PC-3 (cell line): ENCODE results near the gene OSBPL1A. TPM values are rescaled to one million over a fixed set of nuclear protein-coding genes. Genes with fewer than 3 reads are reported as not detected.

Source experiments
- ATAC-seq: fragments of 200-7000 bp; cut with Tn5 transposase; 2 replicates; pipeline ENCODE4 v1.9.1; 2020; ENCODE audit warnings: mild to moderate bottlenecking, moderate library complexity
- Bru-seq: library from RNA; stranded (reverse); fragments of 400-500 nt; gene quantifications from one replicate; lab custom pipeline; 2021; lab: Mats Ljungman, UMichigan
- BruChase-seq, 2 experiments: library from RNA; stranded (reverse); fragments of 400-500 nt; gene quantifications; one replicate each; lab custom pipeline; 2021; lab: Mats Ljungman, UMichigan
- BruUV-seq: library from RNA; stranded (reverse); fragments of 400-500 nt; replicated peaks from 2 replicates; lab custom pipeline; 2021; lab: Mats Ljungman, UMichigan
- CTCF ChIA-PET: fragments of 300-600 bp; sonication (Branson Sonifier 250); formaldehyde crosslinking; loops from one replicate; lab custom pipeline; 2022; ENCODE audit warnings: antibody characterized with exemption; lab: Charles Lee
- POLR2A ChIA-PET: fragments of 300-600 bp; sonication (Branson Sonifier 250); formaldehyde crosslinking; loops from one replicate; lab custom pipeline; 2022; ENCODE audit warnings: antibody characterized with exemption; ENCODE audit not compliant: unreplicated experiment; lab: Charles Lee
- DNase-seq: peaks from one replicate; pipeline ENCODE4 v3.0.0-alpha.2; 2015
- H2AFZ ChIP-seq: fragments of 300-600 bp; sonication (generic); 2 replicates; pipeline ENCODE4 v1.6.0; 2016; ENCODE audit warnings: antibody characterized with exemption, low read length
- H3F3A ChIP-seq: fragments of 300-600 bp; sonication (generic); one replicate; pipeline ENCODE4 v1.6.0; 2017; ENCODE audit warnings: antibody characterized with exemption, low read length, control low read depth, mild to moderate bottlenecking; ENCODE audit not compliant: unreplicated experiment
- H3K27ac ChIP-seq: fragments of 300-600 bp; sonication (generic); 2 replicates; pipeline ENCODE4 v1.5.1; 2016; ENCODE audit warnings: mild to moderate bottlenecking, low read length
- H3K27me3 ChIP-seq: fragments of 300-600 bp; sonication (generic); 2 replicates; pipeline ENCODE4 v1.6.1; 2016; ENCODE audit warnings: low read length, mixed read lengths
- H3K36me3 ChIP-seq: fragments of 300-600 bp; sonication (generic); 2 replicates; pipeline ENCODE4 v1.6.1; 2016; ENCODE audit warnings: low read depth, mixed run types, low read length, mixed read lengths
- H3K4me1 ChIP-seq: fragments of 300-600 bp; sonication (generic); 2 replicates; pipeline ENCODE4 v1.5.1; 2016; ENCODE audit warnings: low read length; ENCODE audit not compliant: insufficient read depth
- H3K4me2 ChIP-seq: fragments of 300-600 bp; sonication (generic); 2 replicates; pipeline ENCODE4 v1.6.0; 2016; ENCODE audit warnings: low read length
- H3K4me3 ChIP-seq: fragments of 300-600 bp; sonication (generic); 2 replicates; pipeline ENCODE4 v1.5.1; 2016; ENCODE audit warnings: mild to moderate bottlenecking, low read length, mixed read lengths
- H3K79me2 ChIP-seq: fragments of 300-600 bp; sonication (generic); 2 replicates; pipeline ENCODE4 v1.6.1; 2017; ENCODE audit warnings: low read length, mixed read lengths
- H3K9ac ChIP-seq: fragments of 300-600 bp; sonication (generic); 2 replicates; pipeline ENCODE4 v1.6.0; 2016; ENCODE audit warnings: mild to moderate bottlenecking, low read length
- H3K9me2 ChIP-seq: fragments of 300-600 bp; sonication (generic); replicated peaks from 2 replicates; pipeline ENCODE4 v1.6.1; 2016; ENCODE audit warnings: mixed run types, low read length, mixed read lengths
- H3K9me3 ChIP-seq: fragments of 300-600 bp; sonication (generic); 2 replicates; pipeline ENCODE4 v1.6.1; 2016; ENCODE audit warnings: low read length, mixed read lengths
- H4K20me1 ChIP-seq: fragments of 300-600 bp; sonication (generic); 2 replicates; pipeline ENCODE4 v1.6.1; 2016; ENCODE audit warnings: low read length, mixed read lengths
- CTCF ChIP-seq: fragments of 300-600 bp; sonication (generic); conservative IDR thresholded peaks from 2 replicates; pipeline ENCODE4 v1.5.1; 2017; ENCODE audit warnings: antibody characterized with exemption, low read depth, mild to moderate bottlenecking, low read length
- EZH2 ChIP-seq: fragments of 300-600 bp; sonication (generic); IDR thresholded peaks from one replicate; pipeline ENCODE4 v1.6.1; 2017; ENCODE audit warnings: antibody characterized with exemption, mild to moderate bottlenecking, low read length; ENCODE audit not compliant: unreplicated experiment
- EZH2phosphoT487 ChIP-seq: fragments of 300-600 bp; sonication (generic); IDR thresholded peaks from 2 replicates; pipeline ENCODE4 v1.6.1; 2018; ENCODE audit warnings: mild to moderate bottlenecking, antibody characterized with exemption, low read length, borderline replicate concordance
- intact Hi-C: fragments of 100-400 bp; cut with micrococcal nuclease; formaldehyde crosslinking; loops from 2 replicates; pipeline ENCODE4 v1.9.0; 2023
- long read RNA-seq: library from polyadenylated mRNA; unstranded; transcript quantifications from one replicate; pipeline ENCODE4 v2.0.0, GENCODE V29; 2021; ENCODE audit not compliant: unreplicated experiment
- total RNA-seq: library from RNA; depleted of rRNA; stranded (reverse); fragments of >200 nt; gene quantifications from 2 replicates; pipeline ENCODE4 v1.2.3, GENCODE V29; 2014; rRNA removed

The OSBPL1A gene
- 31.1 and 39.7 TPM in 2 replicates for total RNA-seq
- percentile 73 among the genes with signal in this experiment for Bru-seq, nascent RNA
- BruChase-seq, experiment 1, labeled RNA remaining after a 6-hour chase = percentile 60 among the genes with signal in this experiment
- BruChase-seq, experiment 2, labeled RNA remaining after a 2-hour chase = percentile 63 among the genes with signal in this experiment
- long read RNA-seq, full-length matches to known transcripts = 90 of 249 reads
- long read RNA-seq, partial matches to known transcripts = 96 of 249 reads
- long read RNA-seq, other reads (novel, unspliced or antisense) = 63 of 249 reads

- POLR2A ChIA-PET = interaction anchor here (0.6 to 0.7 kb wide), 2 partner anchors 38 to 516 kb away, joined by 5 to 6 read pairs; no protein-coding TSS in a partner anchor
- no peaks in the 10 kb centered on the region for H3F3A ChIP-seq
- TF ChIP-seq CTCF (no peak), EZH2phosphoT487 (no peak), EZH2 (no peak)
- CTCF ChIA-PET = interaction anchor here (0.6 kb wide), 4 partner anchors 45 to 1796 kb away, joined by 5 to 10 read pairs (median 6); no protein-coding TSS in a partner anchor
- peaks cover 24% of the 10 kb centered on the region for H3K4me1 ChIP-seq
- H3K9ac ChIP-seq = peak within 1 kb of the TSS; percentile 83
- H3K79me2 ChIP-seq = peaks cover 20% of the 10 kb centered on the region; the same call in 1 of the 2 replicates
- no peaks in the 10 kb centered on the region for H4K20me1 ChIP-seq
- no peaks in the 10 kb centered on the region for H3K36me3 ChIP-seq
- peak within 1 kb of the TSS; percentile 93 for H3K4me2 ChIP-seq
- peak; percentile 88 for ATAC-seq
- peak within 1 kb of the TSS; percentile 93 for H2AFZ ChIP-seq
- DNase-seq = peak; percentile 93
- no peaks in the 10 kb centered on the region for H3K9me3 ChIP-seq
- no peaks in the 10 kb centered on the region for H3K27me3 ChIP-seq
- BruUV-seq = no TSS peak
- peak within 1 kb of the TSS; percentile 80 for H3K4me3 ChIP-seq
- peak within 1 kb of the TSS; percentile 24 for H3K27ac ChIP-seq
- intact Hi-C loops = loop anchor here (5.0 kb wide), 1 partner anchor 954 kb away; the partner anchor contains the start of gene ZNF521
- no peaks in the 10 kb centered on the region for H3K9me2 ChIP-seq
These were observed at the start of gene OSBPL1A for GRCh38 chr18:24397694-24398368. Gene OSBPL1A, minus strand, starts transcription at chr18:24397824. Its CDS starts 20,291 bp downstream, at chr18:24377533.

- BruUV-seq = no TSS peak
- Histone ChIP-seq H3K9me2 (no peaks in the 10 kb centered on the region), H3K4me2 (no peak overlapping the region), H2AFZ (no peak overlapping the region), H3K9ac (no peak overlapping the region), H4K20me1 (no peaks in the 10 kb centered on the region), H3K27me3 (no peaks in the 10 kb centered on the region), H3K79me2 (no peaks in the 10 kb centered on the region), H3K36me3 (peaks cover 64% of the 10 kb centered on the region), H3K4me1 (no peaks in the 10 kb centered on the region), H3K27ac (no peak overlapping the region), H3K4me3 (no peak overlapping the region), H3K9me3 (no peaks in the 10 kb centered on the region), H3F3A (no peaks in the 10 kb centered on the region)
- intact Hi-C loops = loop anchor here (1.0 kb wide), 1 partner anchor 42 kb away; no protein-coding TSS in a partner anchor
- no peak for TF ChIP-seq EZH2
- TF ChIP-seq CTCF = peak; percentile 47; the same call in 1 of the 2 replicates
- CTCF ChIA-PET = interaction anchor here (0.6 to 1.4 kb wide), 5 partner anchors 40 to 1579 kb away, joined by 4 to 38 read pairs (median 7); no protein-coding TSS in a partner anchor
- peak; percentile 100 for ATAC-seq
- peak; percentile 33 for DNase-seq
- POLR2A ChIA-PET = interaction anchor here (0.6 kb wide), 1 partner anchor 50 kb away, joined by 3 read pairs; no protein-coding TSS in a partner anchor
These were observed 49.4 kb upstream of the OSBPL1A start for GRCh38 chr18:24446953-24447538.
